Activated naive CD8-positive, alpha-beta T cell treated with anti-CD3 and anti-CD28 coated beads, Interleukin-2, amount 10 ng/mL, durations not matched to agents 7 days and 5 days (primary cell): ENCODE results near the gene GUF1. TPM values are rescaled to one million over a fixed set of nuclear protein-coding genes. Genes with fewer than 3 reads are reported as not detected.
A peak's percentile ranks its signal among the peaks of the same experiment; 100 is the strongest.
"Not testable (repeated sequence)": the region's sequence is repeated elsewhere in the genome, so short reads cannot be mapped to it uniquely, and the experiment has no call there.

Experiments
- ATAC-seq: fragments of 150-1000 bp; cut with Tn5 transposase; one replicate; pipeline ENCODE4 v1.10.0; 2021; ENCODE audit warnings: low read depth, moderate library complexity
- POLR2A ChIA-PET: fragments of 350-600 bp; sonication (Branson Sonifier 250); formaldehyde crosslinking; loops from one replicate; lab custom pipeline; 2021; ENCODE audit warnings: antibody characterized with exemption; lab: Charles Lee
- DNase-seq: peaks from one replicate; pipeline ENCODE4 v3.0.0; 2021
- H3K27ac Mint-ChIP-seq: one replicate; pipeline ENCODE4 v1.8.0; 2022; ENCODE audit warnings: mild to moderate bottlenecking, mixed read lengths
- H3K27me3 Mint-ChIP-seq: one replicate; pipeline ENCODE4 v1.8.0; 2022; ENCODE audit warnings: mild to moderate bottlenecking, moderate library complexity, mixed read lengths
- H3K36me3 Mint-ChIP-seq: one replicate; pipeline ENCODE4 v1.8.0; 2021; ENCODE audit warnings: mild to moderate bottlenecking, mixed read lengths
- H3K4me1 Mint-ChIP-seq: one replicate; pipeline ENCODE4 v1.8.0; 2021; ENCODE audit warnings: mixed read lengths
- H3K4me3 Mint-ChIP-seq: one replicate; pipeline ENCODE4 v1.8.0; 2022; ENCODE audit warnings: mild to moderate bottlenecking, moderate library complexity, mixed read lengths
- H3K9me3 Mint-ChIP-seq: one replicate; pipeline ENCODE4 v1.8.0; 2021; ENCODE audit warnings: mixed read lengths
- total RNA-seq, 2 experiments: library from RNA; stranded (reverse); gene quantifications; one replicate each; pipeline ENCODE4 v1.2.3, GENCODE V29; 2021

GUF1 gene
- total RNA-seq, 2 experiments from 2014 or later: 24.3 to 25.5 TPM

DNA sequence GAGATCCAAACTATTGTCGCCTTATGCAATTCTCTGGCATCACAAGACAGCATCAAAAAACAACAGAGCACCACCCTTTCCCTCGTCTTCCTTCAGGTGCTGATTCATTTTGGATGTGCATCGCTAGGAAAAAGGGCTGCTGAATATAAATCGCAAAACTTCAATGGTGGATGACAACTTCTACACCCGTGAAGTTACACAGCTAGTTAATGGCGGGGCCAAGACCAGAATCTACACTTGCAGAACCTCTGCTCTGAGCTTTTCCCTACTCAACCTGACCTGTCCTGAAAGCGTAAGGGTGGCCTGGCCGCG, 47.5 kb downstream of the GUF1 start:
- Mint-ChIP-seq H3K27me3 (no peaks in the 10 kb centered on the region), H3K4me3 (peak overlapping the region; percentile 90), H3K27ac (peak overlapping the region; percentile 89), H3K36me3 (peaks cover 3% of the 10 kb centered on the region), H3K9me3 (no peaks in the 10 kb centered on the region), H3K4me1 (peaks cover 32% of the 10 kb centered on the region)
- ATAC-seq (peak; percentile 31), DNase-seq (no peak)
- POLR2A ChIA-PET: interaction anchor here (1.1 to 2.8 kb wide), 2 partner anchors 8 to 47 kb away, joined by 3 to 19 read pairs; partner anchors contain the start of gene GUF1

DNA sequence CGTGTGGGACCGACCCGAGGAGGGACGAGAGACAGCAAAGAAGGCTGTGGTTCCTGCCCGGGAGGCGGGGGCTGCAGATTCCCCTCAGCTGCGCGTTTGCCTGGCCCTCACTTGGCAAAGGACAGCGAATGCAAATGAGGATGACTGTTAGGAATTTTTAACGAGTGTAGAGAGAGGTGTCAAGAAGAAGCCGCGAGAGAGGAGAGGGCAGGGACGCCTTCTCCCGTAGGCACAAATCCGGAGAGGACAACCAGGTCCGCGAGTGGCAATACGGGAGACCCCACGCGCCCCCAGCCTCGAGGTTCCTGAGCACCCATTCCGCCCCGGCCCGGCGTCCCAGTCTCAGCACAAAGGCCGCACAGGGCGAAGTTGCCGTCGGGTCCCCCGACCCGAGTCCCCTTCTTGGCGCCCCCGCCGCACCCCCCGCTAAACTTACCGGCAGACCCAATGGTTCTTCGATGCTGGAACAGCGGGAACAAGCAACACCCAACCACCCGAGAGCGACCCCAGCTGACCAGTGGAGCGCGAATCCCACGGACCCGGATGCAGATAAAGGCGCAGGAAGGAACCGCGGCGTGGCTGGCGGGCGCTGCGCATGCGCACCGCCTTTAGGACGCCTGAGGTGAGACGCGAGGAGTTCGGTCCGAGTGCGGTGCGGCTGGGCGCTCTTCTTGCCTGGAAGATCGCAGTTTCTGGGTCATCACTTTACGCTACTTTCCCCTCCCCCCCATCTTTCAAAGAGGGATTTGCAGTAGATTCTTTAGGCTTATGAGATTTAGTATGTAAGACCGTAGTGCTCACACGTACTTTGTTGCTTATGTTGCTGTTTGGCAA, 48.0 kb downstream of the GUF1 start, which contains the start of gene GNPDA2:
TSS of gene GNPDA2 (minus strand) at position 519 of the 834 bp plus-strand sequence. CDS start 4,349 bp downstream, outside the sequence.
- ATAC-seq: peak; percentile 94
- Mint-ChIP-seq H3K36me3 (no peaks in the 10 kb centered on the region), H3K27ac (peak within 1 kb of the TSS; percentile 89), H3K4me3 (peak within 1 kb of the TSS; percentile 90), H3K27me3 (no peaks in the 10 kb centered on the region), H3K4me1 (peaks cover 30% of the 10 kb centered on the region), H3K9me3 (no peaks in the 10 kb centered on the region)
- DNase-seq: peak; percentile 82
- POLR2A ChIA-PET: interaction anchor here (1.1 to 2.8 kb wide), 2 partner anchors 9 to 48 kb away, joined by 3 to 19 read pairs; partner anchors contain the start of gene GUF1

DNA sequence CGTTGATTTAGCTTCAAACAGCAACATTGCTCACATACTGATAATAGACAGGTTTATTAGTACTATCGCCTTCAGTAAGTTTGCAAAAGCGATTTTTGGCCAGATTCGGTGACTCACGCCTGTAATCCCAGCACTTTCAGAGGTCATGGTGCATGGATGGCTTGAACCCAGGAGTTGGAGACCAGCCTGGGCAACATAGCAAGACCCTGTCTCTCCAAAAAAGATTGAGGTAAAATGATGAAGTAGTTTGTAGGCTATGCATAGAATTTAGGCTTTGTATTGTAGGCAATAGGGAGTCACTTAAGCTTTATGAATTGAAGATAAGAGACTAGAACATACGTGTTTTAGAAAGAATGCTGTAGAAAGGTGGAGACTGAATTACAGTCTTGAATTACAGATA, 49.3 kb downstream of the GUF1 start:
- H3K9me3 Mint-ChIP-seq: no peaks in the 10 kb centered on the region
- H3K36me3 Mint-ChIP-seq: no peaks in the 10 kb centered on the region
- POLR2A ChIA-PET: interaction anchor here (2.8 kb wide), 1 partner anchor 49 kb away, joined by 19 read pairs; the partner anchor contains the start of gene GUF1

DNA sequence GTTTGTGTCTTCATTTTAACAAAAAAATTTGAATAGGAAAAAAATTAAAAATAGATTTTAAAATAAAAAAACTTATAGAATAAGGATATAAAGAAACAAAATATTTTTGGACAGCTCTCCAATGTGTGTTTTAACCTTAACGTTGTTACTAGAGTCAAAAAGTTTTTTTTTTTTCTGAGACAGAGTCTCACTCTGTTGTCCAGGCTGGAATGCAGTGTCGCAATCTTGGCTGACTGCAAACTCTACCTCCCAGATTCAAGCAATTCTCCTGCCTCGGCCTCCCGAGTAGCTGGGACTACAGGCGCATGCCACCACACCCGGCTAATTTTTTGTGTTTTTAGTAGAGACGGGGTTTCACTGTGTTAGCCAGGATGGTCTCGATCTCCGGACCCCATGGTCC, 50.5 kb downstream of the GUF1 start:
- H3K27ac Mint-ChIP-seq, H3K27me3 Mint-ChIP-seq, H3K4me3 Mint-ChIP-seq, H3K36me3 Mint-ChIP-seq, POLR2A ChIA-PET, DNase-seq, H3K9me3 Mint-ChIP-seq, ATAC-seq: not testable (repeated sequence)
- H3K4me1 Mint-ChIP-seq: peaks cover 24% of the 10 kb centered on the region

More for the DNA sequence above, 49.3 kb downstream of the GUF1 start:
- Mint-ChIP-seq H3K4me3 (no peak overlapping the region), H3K4me1 (peaks cover 30% of the 10 kb centered on the region), H3K27ac (no peak overlapping the region), H3K27me3 (peaks cover 7% of the 10 kb centered on the region)
- DNase-seq (no peak), ATAC-seq (no peak)

DNA sequence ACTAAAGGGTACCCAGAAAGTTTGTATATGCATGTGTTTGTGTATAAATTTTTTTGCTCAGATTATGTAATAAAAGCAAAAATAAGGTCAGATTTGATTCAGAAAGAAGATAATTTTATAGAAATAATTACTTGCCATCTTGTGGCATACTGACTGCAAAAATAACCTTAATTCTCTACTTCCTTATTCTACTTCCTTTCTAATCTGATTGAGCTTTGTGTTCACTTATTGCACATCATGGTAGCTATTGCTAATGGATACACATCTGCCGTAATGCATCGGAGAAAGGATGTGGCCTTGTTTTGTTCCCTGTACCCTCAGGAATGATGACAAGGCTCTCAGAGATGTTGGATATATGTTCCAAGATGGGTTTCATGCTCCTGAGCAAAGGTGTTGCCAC, 58.7 kb downstream of the GUF1 start:
- no peak for ATAC-seq
- no peaks in the 10 kb centered on the region for H3K4me1 Mint-ChIP-seq
- no peak for DNase-seq
- no peaks in the 10 kb centered on the region for H3K9me3 Mint-ChIP-seq
- no peak overlapping the region for H3K27ac Mint-ChIP-seq
- no peak overlapping the region for H3K4me3 Mint-ChIP-seq
- peaks cover 8% of the 10 kb centered on the region for H3K27me3 Mint-ChIP-seq
- H3K36me3 Mint-ChIP-seq: no peaks in the 10 kb centered on the region
- POLR2A ChIA-PET: no interaction called here

DNA sequence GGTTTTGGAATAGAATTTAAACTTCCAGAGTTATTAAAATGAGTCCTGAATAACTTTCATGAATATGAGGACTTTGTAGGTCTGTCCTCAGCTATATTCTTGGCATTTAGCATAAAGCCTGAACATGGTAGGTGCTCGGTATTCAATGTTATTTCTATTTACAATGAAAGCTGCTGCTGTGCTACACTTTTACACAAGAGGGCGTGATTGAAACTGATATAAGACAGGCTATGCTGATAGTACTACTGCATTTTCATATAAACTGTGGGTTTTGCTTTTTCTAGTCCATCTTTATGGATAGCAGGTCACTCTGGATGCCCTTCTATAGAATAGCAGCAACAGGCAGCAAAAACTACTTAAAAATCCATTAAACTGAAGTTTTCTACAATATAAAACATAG, 60.4 kb downstream of the GUF1 start:
- ATAC-seq (no peak), DNase-seq (no peak)
- Mint-ChIP-seq H3K27me3 (peaks cover 8% of the 10 kb centered on the region), H3K4me3 (no peak overlapping the region), H3K36me3 (no peaks in the 10 kb centered on the region), H3K27ac (no peak overlapping the region), H3K9me3 (no peaks in the 10 kb centered on the region), H3K4me1 (no peaks in the 10 kb centered on the region)
- POLR2A ChIA-PET: no interaction called here

DNA sequence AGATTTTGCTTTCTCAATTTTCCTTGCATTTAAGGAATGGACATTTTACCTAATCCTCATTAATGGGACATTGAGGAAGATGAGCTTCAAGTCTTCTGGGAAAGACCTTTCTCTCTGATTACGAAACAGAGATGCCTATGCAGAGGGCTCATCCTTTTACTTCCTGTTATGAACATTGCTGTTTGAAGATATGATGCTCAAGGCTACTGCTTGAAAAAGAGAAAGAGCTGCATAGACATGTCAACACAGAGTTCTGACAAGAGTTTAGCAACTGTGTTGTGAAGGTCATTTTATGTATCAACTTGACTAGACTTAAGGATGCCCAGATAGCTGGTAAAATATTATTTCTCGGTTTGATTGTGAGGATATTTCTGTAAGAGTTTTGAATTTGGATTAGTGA, 62.0 kb downstream of the GUF1 start:
- H3K4me3 Mint-ChIP-seq: no peak overlapping the region
- DNase-seq: no peak
- ATAC-seq: no peak
- H3K27me3 Mint-ChIP-seq: peaks cover 8% of the 10 kb centered on the region
- H3K27ac Mint-ChIP-seq: no peak overlapping the region
- H3K9me3 Mint-ChIP-seq: no peaks in the 10 kb centered on the region
- H3K4me1 Mint-ChIP-seq: no peaks in the 10 kb centered on the region
- POLR2A ChIA-PET: no interaction called here
- H3K36me3 Mint-ChIP-seq: no peaks in the 10 kb centered on the region

Other genes with a start within 250 kb of the GUF1 start
- gene KCTD8, start 229.6 kb upstream of the GUF1 start, total RNA-seq: not detected
- not detected for gene YIPF7, start 26.8 kb upstream of the GUF1 start, total RNA-seq
- gene GNPDA2, start 48.1 kb downstream of the GUF1 start, total RNA-seq: 10 to 100 TPM; 11.2 to 13.5 TPM